ENCODE measurements around the gene ALDH3A2.
A peak's percentile ranks its signal among the peaks of the same experiment; 100 is the strongest.

Gene ALDH3A2

DNA sequence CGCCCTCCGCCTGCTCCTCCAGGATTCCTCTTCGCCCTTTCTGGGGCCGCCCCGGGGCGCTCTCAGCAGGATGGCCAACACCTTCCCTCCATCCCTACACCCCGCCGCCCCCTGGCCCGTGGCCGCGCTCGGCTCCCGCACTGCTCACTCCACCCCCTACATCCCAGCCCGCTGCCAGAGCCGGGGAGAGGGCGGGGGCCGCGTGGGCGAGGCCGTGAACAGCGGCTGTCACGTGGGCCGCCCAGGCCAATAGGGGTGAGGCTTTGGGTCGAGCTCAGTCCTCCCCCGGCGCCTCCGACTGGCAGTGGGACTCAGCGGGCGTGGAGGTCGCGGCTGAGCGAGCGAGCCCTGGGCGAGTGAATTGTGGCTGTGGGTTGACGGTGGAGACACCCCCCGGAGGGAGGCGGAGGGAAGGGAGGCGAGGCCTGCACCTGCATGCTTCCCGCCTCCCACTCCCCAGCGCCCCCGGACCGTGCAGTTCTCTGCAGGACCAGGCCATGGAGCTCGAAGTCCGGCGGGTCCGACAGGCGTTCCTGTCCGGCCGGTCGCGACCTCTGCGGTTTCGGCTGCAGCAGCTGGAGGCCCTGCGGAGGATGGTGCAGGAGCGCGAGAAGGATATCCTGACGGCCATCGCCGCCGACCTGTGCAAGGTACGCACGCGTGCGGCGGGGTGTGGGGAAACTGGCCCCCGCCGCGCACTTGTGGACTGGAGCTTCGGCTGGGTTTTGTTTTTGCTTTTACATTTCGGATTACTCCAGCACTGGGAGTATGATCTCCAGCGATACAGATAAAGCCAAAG, at the start of gene ALDH3A2:
TSS of gene ALDH3A2 (plus strand) at position 277 of the 799 bp plus-strand sequence. CDS start at position 498, 221 bp downstream.
- FAIRE-seq (peak; percentile 99), DNase-seq (ENCODE audit: insufficient read length, low spot score) (peak; percentile 100)

DNA sequence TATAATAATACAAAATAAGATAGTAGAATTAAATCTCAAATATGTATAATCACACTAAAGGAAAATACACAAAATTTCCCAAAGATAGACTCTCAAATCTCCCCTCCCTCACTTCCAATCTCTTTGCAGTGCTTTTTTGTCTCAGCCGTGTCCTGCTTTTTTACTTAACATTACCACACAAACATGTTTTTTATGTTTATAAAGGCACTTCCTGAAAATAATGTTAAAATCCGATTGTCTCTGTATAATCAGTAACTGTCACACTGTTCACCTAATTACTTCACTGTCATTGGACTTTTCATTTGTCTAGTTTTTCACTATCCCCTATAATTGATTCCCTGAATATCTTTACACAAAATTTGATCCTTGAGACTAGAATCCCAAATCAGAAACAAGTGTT, 38.2 kb upstream of the ALDH3A2 start:
- DNase-seq (ENCODE audit: insufficient read length, low spot score), result no peak
- FAIRE-seq, result no peak

GRCh38 chr17:19610879-19611278, 37.7 kb upstream of the ALDH3A2 start:
- DNase-seq (ENCODE audit: insufficient read length, low spot score) (no peak), FAIRE-seq (no peak)

GRCh38 chr17:19613979-19614378, 34.6 kb upstream of the ALDH3A2 start:
- FAIRE-seq, result peak; percentile 82

GRCh38 chr17:19614900-19615299, 33.7 kb upstream of the ALDH3A2 start:
- DNase-seq (ENCODE audit: insufficient read length, low spot score) (no peak), FAIRE-seq (no peak)

More at GRCh38 chr17:19613979-19614378, 34.6 kb upstream of the ALDH3A2 start:
- no peak for DNase-seq (ENCODE audit: insufficient read length, low spot score)

GRCh38 chr17:19618015-19618414, 30.5 kb upstream of the ALDH3A2 start:
- no peak for DNase-seq (ENCODE audit: insufficient read length, low spot score)
- FAIRE-seq, result no peak

DNA sequence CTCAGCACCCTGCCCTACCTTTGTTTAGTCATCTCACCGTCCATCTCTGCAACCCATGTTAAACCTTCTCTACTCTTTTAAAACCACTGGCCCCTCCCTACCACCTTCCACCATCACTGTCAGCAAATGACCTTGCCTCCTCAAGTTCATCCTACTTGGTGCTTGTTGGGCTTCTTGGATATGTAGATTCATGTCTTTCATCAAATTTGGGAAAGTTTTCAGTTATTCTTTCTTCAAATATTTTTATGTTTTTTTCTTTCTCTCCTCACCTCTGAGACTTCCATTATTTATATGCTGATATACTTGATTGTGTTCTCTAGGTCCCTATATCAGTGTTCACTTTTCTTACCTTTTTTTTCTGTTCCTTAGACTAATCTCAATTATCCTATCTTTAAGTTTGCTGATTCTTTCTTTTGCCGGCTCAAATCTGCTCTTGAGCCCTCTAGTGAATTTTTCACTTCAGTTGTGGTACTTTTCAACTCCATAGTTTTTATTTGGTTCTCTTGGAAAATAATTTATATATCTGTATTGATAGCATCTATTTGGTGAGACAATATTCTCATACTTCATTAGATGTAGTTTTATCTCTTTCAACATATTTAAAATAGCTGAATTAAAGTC, 28.7 kb upstream of the ALDH3A2 start:
- FAIRE-seq (no peak), DNase-seq (ENCODE audit: insufficient read length, low spot score) (no peak)

- FAIRE-seq, result no peak
- DNase-seq (ENCODE audit: insufficient read length, low spot score), result no peak
Measured at GRCh38 chr17:19621697-19622096, 26.9 kb upstream of the ALDH3A2 start.

DNA sequence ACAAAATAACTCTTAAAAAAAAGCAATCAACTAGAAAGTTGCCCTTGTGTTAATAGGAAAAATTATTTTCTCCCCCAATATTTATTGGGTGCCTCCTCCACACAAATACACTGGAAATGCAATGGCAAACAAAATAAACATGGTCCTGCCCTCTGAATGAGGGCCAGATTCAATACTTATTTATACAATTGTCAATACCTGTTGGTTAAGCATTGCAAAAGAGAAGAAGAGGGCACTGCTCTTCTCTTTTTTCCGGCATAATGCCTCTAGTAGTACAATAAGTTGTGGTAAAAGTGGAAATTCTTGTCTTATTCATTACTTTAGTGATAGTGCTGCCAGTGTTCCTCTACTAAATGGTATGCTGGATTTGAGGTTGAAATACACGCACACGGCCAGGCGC, 22.5 kb upstream of the ALDH3A2 start:
- DNase-seq (ENCODE audit: insufficient read length, low spot score) (no peak), FAIRE-seq (peak; percentile 23)

- DNase-seq (ENCODE audit: insufficient read length, low spot score) (no peak), FAIRE-seq (no peak)
Measured at GRCh38 chr17:19629449-19629848, 19.1 kb upstream of the ALDH3A2 start.

- FAIRE-seq (peak; percentile 71), DNase-seq (ENCODE audit: insufficient read length, low spot score) (no peak)
Measured at GRCh38 chr17:19630035-19630434, 18.5 kb upstream of the ALDH3A2 start.

DNA sequence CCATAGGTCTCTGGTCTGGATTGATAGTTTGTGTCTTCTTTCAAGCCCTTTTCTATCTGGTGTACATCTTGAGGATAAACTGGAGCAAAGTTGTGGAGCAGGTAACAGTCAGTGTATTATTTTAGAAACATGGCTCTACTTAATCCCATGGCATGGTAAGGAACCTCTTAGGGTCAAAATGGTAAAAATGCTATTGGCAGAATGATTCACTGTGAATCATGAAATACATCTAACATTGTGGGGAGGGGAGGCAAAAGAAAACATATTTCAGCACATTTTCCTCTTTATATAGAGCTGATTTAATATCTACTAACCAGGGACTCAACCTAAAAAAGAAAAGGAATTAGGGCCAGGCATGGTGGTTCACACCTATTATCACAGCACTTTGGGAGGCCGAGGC, 17.9 kb upstream of the ALDH3A2 start:
- DNase-seq (ENCODE audit: insufficient read length, low spot score) (no peak), FAIRE-seq (no peak)

- DNase-seq (ENCODE audit: insufficient read length, low spot score) (no peak), FAIRE-seq (no peak)
Measured at GRCh38 chr17:19631905-19632304, 16.6 kb upstream of the ALDH3A2 start.

GRCh38 chr17:19641687-19642372, 6.7 kb upstream of the ALDH3A2 start:
- FAIRE-seq (no peak), DNase-seq (ENCODE audit: insufficient read length, low spot score) (no peak)

DNA sequence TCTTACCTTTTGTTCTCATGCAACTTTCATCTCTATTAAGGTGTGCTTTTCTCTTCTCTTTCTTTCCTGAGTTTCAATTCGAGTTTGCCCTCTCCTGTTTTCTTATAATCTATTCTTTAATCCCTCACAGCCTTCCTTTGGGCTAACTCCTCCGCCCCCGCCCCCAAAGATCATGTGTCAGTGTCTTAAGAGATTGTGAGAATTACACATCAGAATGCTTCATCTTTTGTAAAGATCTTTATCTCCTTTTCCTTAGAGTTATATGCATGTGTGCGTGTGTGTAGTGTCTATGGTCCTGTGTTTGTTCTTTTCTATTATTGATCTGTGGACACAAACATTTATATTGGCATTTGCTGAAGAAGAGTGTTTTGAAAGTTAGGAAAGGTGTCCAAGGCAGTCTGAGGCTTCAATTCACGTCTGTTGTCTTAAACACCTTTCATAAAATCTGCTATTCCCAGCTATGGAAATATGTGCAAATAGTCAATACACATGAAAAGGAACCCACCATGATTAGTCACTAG, 6.1 kb upstream of the ALDH3A2 start:
- DNase-seq (ENCODE audit: insufficient read length, low spot score) (no peak), FAIRE-seq (no peak)

DNA sequence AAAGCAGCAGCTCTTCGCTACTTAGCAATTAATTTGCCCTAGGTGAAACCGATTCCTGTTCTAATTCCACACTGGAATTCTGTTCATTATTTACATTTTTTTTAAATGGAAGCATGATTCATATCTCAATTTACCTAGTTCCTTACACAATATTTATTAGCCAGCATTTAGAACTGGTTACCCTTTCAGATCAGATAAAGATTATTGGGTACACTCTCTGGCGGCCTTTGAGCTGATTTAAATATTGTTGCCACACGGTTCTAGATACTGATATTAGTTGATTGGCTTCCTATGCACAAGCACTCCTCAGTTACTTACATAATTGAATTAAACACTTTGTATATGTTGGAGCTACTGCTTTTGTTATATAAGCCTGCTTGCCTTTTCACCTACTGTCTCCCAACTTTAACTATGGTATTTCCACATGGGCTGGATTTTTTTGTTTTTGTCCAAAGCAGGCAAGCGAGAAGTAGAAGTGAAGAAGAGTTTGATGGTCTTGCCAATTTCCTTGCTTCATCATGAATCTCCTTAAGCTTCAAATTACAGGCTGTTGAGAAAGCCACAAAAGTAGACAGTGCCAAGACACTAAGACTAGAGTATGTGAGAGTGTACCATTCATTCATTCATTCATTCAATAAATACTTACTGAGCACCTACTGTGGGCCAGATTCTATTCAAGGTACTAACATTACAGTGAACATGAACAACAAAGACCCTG, 3.9 kb upstream of the ALDH3A2 start:
- FAIRE-seq, result no peak
- no peak for DNase-seq (ENCODE audit: insufficient read length, low spot score)

DNA sequence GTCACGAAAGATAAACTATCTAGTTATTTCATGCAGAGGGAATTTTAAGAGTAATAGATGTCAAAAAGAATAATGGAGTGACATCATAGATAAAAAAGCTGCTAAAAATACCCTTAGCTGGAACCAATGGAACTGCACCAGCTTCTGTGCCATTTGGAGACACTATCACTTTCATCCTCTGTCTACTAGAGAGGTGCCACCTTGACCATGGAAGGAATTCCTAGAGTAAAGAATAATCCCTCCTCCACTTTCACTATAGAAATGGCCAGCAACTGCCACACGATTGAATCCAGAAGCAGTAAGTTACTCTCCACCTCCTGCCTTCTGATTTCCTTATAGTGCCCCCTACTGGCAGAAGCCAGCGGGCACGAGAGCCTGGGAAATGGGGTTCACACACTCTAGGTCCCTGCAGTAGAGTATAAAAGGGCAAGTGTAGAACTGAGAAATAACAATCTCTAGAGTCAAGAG, 2.8 kb upstream of the ALDH3A2 start:
- DNase-seq (ENCODE audit: insufficient read length, low spot score) (peak; percentile 39), FAIRE-seq (no peak)

- no peak for DNase-seq (ENCODE audit: insufficient read length, low spot score)
- peak; percentile 36 for FAIRE-seq
Measured at GRCh38 chr17:19646788-19647696, 1.5 kb upstream of the ALDH3A2 start.

GRCh38 chr17:19647697-19648474, 665 bp upstream of the ALDH3A2 start:
- FAIRE-seq, result peak; percentile 60
- DNase-seq (ENCODE audit: insufficient read length, low spot score), result no peak

All from HTR-8/SVneo (cell line).